Measurements from ENCODE around the gene AKAP11.

The AKAP11 gene

DNA sequence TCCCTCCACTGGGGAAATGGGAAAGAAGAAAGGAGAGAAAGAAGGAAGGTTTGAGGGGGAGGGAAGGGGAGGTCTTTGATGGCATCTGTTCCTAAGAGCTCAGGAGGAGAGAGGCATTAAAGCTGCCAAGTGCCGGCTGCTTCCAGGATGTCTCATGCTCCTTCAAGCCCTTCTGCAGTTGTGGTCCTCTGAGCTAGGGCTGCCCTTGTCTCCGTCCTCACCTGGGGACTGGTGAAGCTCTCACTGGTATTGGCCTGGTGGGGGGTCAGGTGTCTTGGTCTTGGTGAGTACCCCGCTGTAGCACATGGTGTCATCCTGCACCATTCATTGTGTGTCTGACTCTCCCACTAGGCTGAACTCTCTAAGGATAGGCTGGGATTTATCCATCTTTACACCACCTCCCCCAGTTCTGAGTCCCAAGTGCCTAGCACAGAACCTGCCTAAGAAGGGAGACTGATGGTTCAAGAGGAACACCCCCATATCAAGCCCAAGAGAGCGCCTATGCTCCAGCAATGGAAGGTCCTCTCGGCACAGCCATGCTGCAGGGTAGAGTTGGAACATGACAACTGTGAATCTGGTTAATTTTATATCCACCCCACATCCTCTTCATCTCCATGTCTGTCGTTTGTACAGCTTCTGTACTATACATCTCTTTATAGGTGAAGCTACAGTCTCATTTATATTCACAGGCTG lies 83.7 kb downstream of the AKAP11 start:
- H3K4me1 ChIP-seq (ENCODE audit: insufficient read depth, low read length), result peaks cover 34% of the 10 kb centered on the region
- H3K36me3 ChIP-seq (ENCODE audit: insufficient read depth, low read length), result no peaks in the 10 kb centered on the region
- TF ChIP-seq, protein P1, sequence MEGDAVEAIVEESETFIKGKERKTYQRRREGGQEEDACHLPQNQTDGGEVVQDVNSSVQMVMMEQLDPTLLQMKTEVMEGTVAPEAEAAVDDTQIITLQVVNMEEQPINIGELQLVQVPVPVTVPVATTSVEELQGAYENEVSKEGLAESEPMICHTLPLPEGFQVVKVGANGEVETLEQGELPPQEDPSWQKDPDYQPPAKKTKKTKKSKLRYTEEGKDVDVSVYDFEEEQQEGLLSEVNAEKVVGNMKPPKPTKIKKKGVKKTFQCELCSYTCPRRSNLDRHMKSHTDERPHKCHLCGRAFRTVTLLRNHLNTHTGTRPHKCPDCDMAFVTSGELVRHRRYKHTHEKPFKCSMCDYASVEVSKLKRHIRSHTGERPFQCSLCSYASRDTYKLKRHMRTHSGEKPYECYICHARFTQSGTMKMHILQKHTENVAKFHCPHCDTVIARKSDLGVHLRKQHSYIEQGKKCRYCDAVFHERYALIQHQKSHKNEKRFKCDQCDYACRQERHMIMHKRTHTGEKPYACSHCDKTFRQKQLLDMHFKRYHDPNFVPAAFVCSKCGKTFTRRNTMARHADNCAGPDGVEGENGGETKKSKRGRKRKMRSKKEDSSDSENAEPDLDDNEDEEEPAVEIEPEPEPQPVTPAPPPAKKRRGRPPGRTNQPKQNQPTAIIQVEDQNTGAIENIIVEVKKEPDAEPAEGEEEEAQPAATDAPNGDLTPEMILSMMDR (IDR thresholded peaks at IDR 0.05; ENCODE audit: borderline replicate concordance, extremely low read depth, low read length, poor library complexity, severe bottlenecking), result peak; percentile 2
- TF ChIP-seq EZH2 (IDR thresholded peaks at IDR 0.05; ENCODE audit: borderline replicate concordance, low read depth, low read length, severe bottlenecking), result no peak
- H3K4me2 ChIP-seq (ENCODE audit: insufficient read depth, low read length), result peak overlapping the region; percentile 62
- H2AFZ ChIP-seq (ENCODE audit: low read depth, low read length), result peak overlapping the region; percentile 15; the same call in 1 of the 2 replicates
- no peaks in the 10 kb centered on the region for H3K27me3 ChIP-seq (ENCODE audit: insufficient read depth, low read length, poor library complexity)
- H3K9ac ChIP-seq (ENCODE audit: low read depth, low read length), result peak overlapping the region; percentile 2; the same call in 1 of the 2 replicates
- H3K9me3 ChIP-seq (ENCODE audit: insufficient read depth, low read length, severe bottlenecking), result no peaks in the 10 kb centered on the region
- no peaks in the 10 kb centered on the region for H3K79me2 ChIP-seq (ENCODE audit: insufficient read depth, low read length)
- ATAC-seq (ENCODE audit: insufficient read depth, low read depth) (peak; percentile 46), DNase-seq (no peak)
- H3K27ac ChIP-seq (ENCODE audit: low read length), result peak overlapping the region; percentile 74
- peak overlapping the region in 1 of 2 experiments; percentile 26; a peak in 1 of 4 replicates for H3K4me3 ChIP-seq (ENCODE audit: low read depth in 1 of 2, low read length in 2 of 2)
- H4K20me1 ChIP-seq (ENCODE audit: insufficient read depth, low read length), result no peaks in the 10 kb centered on the region

DNA sequence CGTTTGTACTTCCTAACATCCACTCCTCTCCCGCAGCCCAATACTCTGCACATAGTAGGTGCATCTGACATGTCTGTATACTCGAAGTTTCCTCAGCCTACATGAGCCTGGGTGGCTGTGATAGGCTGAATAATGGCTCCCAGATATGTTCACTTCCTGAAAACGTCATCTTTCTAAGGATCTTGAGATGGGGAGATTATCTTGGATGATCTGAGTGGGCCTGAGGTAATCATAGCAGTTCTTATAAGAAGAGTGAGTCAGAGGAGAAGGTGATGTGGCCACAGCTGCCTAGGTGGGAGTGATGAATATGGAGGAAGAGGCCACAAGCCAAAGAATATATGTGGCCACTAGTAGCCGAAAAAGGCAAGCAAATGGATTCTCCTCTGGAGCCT lies 84.2 kb downstream of the AKAP11 start:
- Histone ChIP-seq H3K4me1 (ENCODE audit: insufficient read depth, low read length) (peaks cover 34% of the 10 kb centered on the region), H3K79me2 (ENCODE audit: insufficient read depth, low read length) (no peaks in the 10 kb centered on the region), H3K27me3 (ENCODE audit: insufficient read depth, low read length, poor library complexity) (no peaks in the 10 kb centered on the region), H3K9ac (ENCODE audit: low read depth, low read length) (no peak overlapping the region), H2AFZ (ENCODE audit: low read depth, low read length) (no peak overlapping the region), H3K9me3 (ENCODE audit: insufficient read depth, low read length, severe bottlenecking) (no peaks in the 10 kb centered on the region), H3K27ac (ENCODE audit: low read length) (peak overlapping the region; percentile 74; the same call in 1 of the 2 replicates), H3K36me3 (ENCODE audit: insufficient read depth, low read length) (no peaks in the 10 kb centered on the region), H3K4me2 (ENCODE audit: insufficient read depth, low read length) (no peak overlapping the region; the same call in 1 of the 2 replicates), H4K20me1 (ENCODE audit: insufficient read depth, low read length) (no peaks in the 10 kb centered on the region), H3K4me3 (ENCODE audit: low read depth in 1 of 2, low read length in 2 of 2) (no peak overlapping the region)
- ATAC-seq (ENCODE audit: insufficient read depth, low read depth) (no peak), DNase-seq (no peak)
- TF ChIP-seq, protein P1 (IDR thresholded peaks at IDR 0.05; ENCODE audit: borderline replicate concordance, extremely low read depth, low read length, poor library complexity, severe bottlenecking), result no peak
- no peak for TF ChIP-seq EZH2 (IDR thresholded peaks at IDR 0.05; ENCODE audit: borderline replicate concordance, low read depth, low read length, severe bottlenecking)

DNA sequence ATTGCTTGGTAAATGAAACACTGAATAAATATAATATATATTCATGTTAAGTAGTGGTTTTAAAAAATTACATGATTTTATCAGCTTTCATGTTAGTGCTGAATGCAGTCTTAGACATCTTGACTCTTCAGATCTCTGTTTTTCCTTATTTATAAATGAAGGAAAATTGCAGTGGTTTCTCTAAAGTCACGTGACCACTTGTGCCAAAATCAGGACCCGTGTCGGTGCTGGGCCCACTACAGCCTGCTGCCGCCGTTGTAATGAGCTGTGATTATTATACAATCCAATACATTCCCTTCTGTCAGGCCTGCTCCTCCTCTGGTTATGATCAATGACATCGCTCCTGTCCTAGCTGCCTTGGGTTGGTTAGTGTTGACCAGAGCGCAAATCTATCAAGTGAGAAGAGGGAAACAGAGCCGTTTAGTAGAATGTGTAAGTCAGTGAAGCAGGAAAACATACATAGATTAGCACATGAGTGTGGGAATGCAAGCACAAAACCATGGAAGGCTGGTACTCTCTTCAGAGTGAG lies 88.2 kb downstream of the AKAP11 start:
- ATAC-seq (ENCODE audit: insufficient read depth, low read depth) (no peak), DNase-seq (no peak)
- peaks cover 22% of the 10 kb centered on the region for H3K4me1 ChIP-seq (ENCODE audit: insufficient read depth, low read length)
- no peak for TF ChIP-seq EZH2 (IDR thresholded peaks at IDR 0.05; ENCODE audit: borderline replicate concordance, low read depth, low read length, severe bottlenecking)
- TF ChIP-seq, protein P1 (IDR thresholded peaks at IDR 0.05; ENCODE audit: borderline replicate concordance, extremely low read depth, low read length, poor library complexity, severe bottlenecking), result no peak
- no peaks in the 10 kb centered on the region for H4K20me1 ChIP-seq (ENCODE audit: insufficient read depth, low read length)
- no peaks in the 10 kb centered on the region for H3K27me3 ChIP-seq (ENCODE audit: insufficient read depth, low read length, poor library complexity)
- H3K27ac ChIP-seq (ENCODE audit: low read length), result no peak overlapping the region
- no peak overlapping the region for H3K9ac ChIP-seq (ENCODE audit: low read depth, low read length)
- no peak overlapping the region for H3K4me3 ChIP-seq (ENCODE audit: low read depth in 1 of 2, low read length in 2 of 2)
- no peaks in the 10 kb centered on the region for H3K36me3 ChIP-seq (ENCODE audit: insufficient read depth, low read length)
- H3K9me3 ChIP-seq (ENCODE audit: insufficient read depth, low read length, severe bottlenecking), result no peaks in the 10 kb centered on the region
- H2AFZ ChIP-seq (ENCODE audit: low read depth, low read length), result no peak overlapping the region
- H3K79me2 ChIP-seq (ENCODE audit: insufficient read depth, low read length), result no peaks in the 10 kb centered on the region
- no peak overlapping the region for H3K4me2 ChIP-seq (ENCODE audit: insufficient read depth, low read length)

All from DND-41 (cell line).